ENCODE data around the gene CCND2.

- TF ChIP-seq CTCF (conservative IDR thresholded peaks at IDR 0.05; ENCODE audit: low read depth, low read length), result no peak
- no peak for TF ChIP-seq EZH2 (IDR thresholded peaks at IDR 0.05; ENCODE audit: low read length, unreplicated experiment)
Measured at GRCh38 chr12:4228122-4228580, 45.4 kb upstream of the CCND2 start.
